RWPE2 (cell line): Measurements from ENCODE around the gene TMEM178B.
"Not testable (repeated sequence)": the region's sequence is repeated elsewhere in the genome, so short reads cannot be mapped to it uniquely, and the experiment has no call there.

ENCODE experiments used
- ATAC-seq: fragments of 200-7000 bp; cut with Tn5 transposase; 3 replicates; pipeline ENCODE4 v1.9.1; 2021; ENCODE audit warnings: low read depth
- DNase-seq: peaks from one replicate; pipeline ENCODE4 v3.0.0-alpha.2; 2020; ENCODE audit warnings: low spot score
- H3K27ac ChIP-seq: fragments of 450-650 bp; 2 replicates; pipeline ENCODE4 v1.5.1; 2017; ENCODE audit warnings: mild to moderate bottlenecking; ENCODE audit not compliant: poor library complexity, severe bottlenecking
- H3K27me3 ChIP-seq: fragments of 250-450 bp; sonication (Bioruptor Pico); 2 replicates; pipeline ENCODE4 v1.5.1; 2021; ENCODE audit warnings: mild to moderate bottlenecking, moderate library complexity; ENCODE audit not compliant: insufficient read depth, poor library complexity, severe bottlenecking
- H3K36me3 ChIP-seq: fragments of 250-450 bp; sonication (Bioruptor Pico); 2 replicates; pipeline ENCODE4 v1.5.1; 2020; ENCODE audit warnings: low read depth, mild to moderate bottlenecking, moderate library complexity
- H3K4me1 ChIP-seq: fragments of 250-450 bp; sonication (Bioruptor Pico); 2 replicates; pipeline ENCODE4 v1.5.1; 2021; ENCODE audit warnings: mild to moderate bottlenecking, moderate library complexity; ENCODE audit not compliant: insufficient read depth, poor library complexity, severe bottlenecking
- H3K4me3 ChIP-seq: fragments of 250-450 bp; sonication (Bioruptor Pico); 2 replicates; pipeline ENCODE4 v1.5.1; 2021; ENCODE audit warnings: mild to moderate bottlenecking, moderate library complexity; ENCODE audit not compliant: severe bottlenecking
- H3K9me3 ChIP-seq: fragments of 250-450 bp; sonication (Bioruptor Pico); 2 replicates; pipeline ENCODE4 v1.5.1; 2021; ENCODE audit warnings: mild to moderate bottlenecking, moderate library complexity; ENCODE audit not compliant: severe bottlenecking
- TF ChIP-seq, protein P1 (sequence below): fragments of 450-650 bp; IDR thresholded peaks from one replicate; pipeline ENCODE4 v1.5.1; 2017; ENCODE audit warnings: mild to moderate bottlenecking, moderate library complexity; ENCODE audit not compliant: poor library complexity, severe bottlenecking

The TMEM178B gene

DNA sequence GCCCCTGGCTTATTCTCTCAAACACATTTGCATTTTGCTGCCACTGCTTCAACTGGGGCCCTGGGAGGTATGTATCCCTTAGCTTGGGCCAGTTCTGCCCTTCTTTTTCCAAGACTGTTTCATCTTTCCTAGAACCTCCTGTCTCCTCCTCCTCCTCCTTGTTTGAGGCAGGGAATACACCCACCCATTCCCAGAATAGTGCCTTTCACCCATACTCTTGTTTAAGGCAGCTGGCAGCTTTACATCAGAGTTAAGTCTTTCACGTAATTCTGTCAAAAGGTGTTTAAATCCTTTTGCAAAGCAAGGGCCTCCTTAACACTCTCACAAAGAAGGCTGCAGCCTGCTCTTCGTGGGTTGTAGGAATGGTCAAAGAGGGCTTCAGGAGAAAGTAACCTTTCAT lies 326.5 kb downstream of the TMEM178B start:
- H3K27ac ChIP-seq = no peak overlapping the region
- H3K4me3 ChIP-seq = no peak overlapping the region
- no peaks in the 10 kb centered on the region for H3K36me3 ChIP-seq
- no peaks in the 10 kb centered on the region for H3K4me1 ChIP-seq
- ATAC-seq (no peak), DNase-seq (no peak)
- TF ChIP-seq, protein P1, sequence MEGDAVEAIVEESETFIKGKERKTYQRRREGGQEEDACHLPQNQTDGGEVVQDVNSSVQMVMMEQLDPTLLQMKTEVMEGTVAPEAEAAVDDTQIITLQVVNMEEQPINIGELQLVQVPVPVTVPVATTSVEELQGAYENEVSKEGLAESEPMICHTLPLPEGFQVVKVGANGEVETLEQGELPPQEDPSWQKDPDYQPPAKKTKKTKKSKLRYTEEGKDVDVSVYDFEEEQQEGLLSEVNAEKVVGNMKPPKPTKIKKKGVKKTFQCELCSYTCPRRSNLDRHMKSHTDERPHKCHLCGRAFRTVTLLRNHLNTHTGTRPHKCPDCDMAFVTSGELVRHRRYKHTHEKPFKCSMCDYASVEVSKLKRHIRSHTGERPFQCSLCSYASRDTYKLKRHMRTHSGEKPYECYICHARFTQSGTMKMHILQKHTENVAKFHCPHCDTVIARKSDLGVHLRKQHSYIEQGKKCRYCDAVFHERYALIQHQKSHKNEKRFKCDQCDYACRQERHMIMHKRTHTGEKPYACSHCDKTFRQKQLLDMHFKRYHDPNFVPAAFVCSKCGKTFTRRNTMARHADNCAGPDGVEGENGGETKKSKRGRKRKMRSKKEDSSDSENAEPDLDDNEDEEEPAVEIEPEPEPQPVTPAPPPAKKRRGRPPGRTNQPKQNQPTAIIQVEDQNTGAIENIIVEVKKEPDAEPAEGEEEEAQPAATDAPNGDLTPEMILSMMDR = no peak
- H3K27me3 ChIP-seq = no peaks in the 10 kb centered on the region
- H3K9me3 ChIP-seq = no peaks in the 10 kb centered on the region

DNA sequence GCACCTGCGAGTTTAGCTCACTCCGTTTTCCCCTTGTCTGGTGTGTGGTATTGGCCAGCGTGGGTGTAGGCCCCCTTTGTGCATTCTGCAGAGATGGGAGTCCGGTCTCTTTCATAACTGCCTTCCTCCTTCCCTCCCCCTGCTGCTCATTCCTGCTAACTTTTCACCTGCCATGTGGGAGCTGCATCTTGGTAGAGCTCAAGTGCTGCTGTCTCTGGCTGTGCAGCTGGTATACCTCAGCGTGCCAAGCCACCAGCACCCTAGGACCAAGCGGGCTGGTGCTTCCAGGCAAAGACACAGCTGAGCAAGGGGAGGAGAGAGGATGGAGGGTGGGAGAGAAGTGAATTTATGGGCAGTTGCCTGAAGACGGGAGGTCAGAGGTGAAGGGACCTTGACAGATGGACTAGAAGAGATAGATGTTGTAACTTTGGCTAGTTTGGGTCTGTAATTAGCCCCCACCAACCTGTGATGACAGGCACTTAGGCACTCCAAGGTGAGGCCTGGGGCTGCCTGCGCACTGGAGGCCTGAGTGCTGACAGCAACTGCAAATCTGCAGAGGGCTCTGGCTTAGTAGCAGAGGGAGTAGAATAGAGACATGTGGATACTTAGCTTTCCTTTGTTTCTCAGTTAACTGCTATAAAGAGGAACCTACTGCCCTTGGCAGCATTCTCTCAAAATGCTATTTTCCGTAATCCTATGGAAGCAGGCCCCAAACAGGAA lies 328.6 kb downstream of the TMEM178B start:
- TF ChIP-seq, protein P1 = no peak
- Histone ChIP-seq H3K27me3 (no peaks in the 10 kb centered on the region), H3K9me3 (no peaks in the 10 kb centered on the region), H3K27ac (no peak overlapping the region), H3K36me3 (no peaks in the 10 kb centered on the region), H3K4me3 (no peak overlapping the region), H3K4me1 (no peaks in the 10 kb centered on the region)
- no peak for DNase-seq
- no peak for ATAC-seq

DNA sequence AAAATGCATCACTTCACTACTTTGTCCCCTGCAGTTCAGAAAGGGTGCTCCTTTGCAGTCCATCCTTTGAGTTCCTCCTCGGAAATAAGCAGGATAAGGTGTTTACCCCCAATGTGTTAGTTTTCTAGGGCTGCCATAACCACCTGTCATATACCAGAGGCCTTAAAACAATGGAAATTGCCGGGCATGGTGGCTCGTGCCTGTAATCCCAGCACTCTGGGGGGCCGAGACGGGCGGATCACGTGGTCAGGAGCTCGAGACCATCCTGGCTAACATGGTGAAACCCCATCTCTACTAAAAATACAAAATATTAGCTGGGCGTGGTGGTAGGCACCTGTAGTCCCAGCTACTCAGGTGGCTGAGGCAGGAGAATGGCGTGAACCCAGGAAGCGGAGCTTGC lies 330.0 kb downstream of the TMEM178B start:
- H3K9me3 ChIP-seq, H3K27ac ChIP-seq, H3K4me1 ChIP-seq, ATAC-seq, H3K4me3 ChIP-seq, H3K36me3 ChIP-seq, DNase-seq, H3K27me3 ChIP-seq: not testable (repeated sequence)

- no peaks in the 10 kb centered on the region for H3K27me3 ChIP-seq
- ATAC-seq (no peak), DNase-seq (no peak)
- H3K27ac ChIP-seq = no peak overlapping the region
- no peaks in the 10 kb centered on the region for H3K4me1 ChIP-seq
- H3K36me3 ChIP-seq = no peaks in the 10 kb centered on the region
- TF ChIP-seq, protein P1 = no peak
- no peak overlapping the region for H3K4me3 ChIP-seq
- no peaks in the 10 kb centered on the region for H3K9me3 ChIP-seq
Measured at GRCh38 chr7:141406347-141406746, 332.5 kb downstream of the TMEM178B start.

DNA sequence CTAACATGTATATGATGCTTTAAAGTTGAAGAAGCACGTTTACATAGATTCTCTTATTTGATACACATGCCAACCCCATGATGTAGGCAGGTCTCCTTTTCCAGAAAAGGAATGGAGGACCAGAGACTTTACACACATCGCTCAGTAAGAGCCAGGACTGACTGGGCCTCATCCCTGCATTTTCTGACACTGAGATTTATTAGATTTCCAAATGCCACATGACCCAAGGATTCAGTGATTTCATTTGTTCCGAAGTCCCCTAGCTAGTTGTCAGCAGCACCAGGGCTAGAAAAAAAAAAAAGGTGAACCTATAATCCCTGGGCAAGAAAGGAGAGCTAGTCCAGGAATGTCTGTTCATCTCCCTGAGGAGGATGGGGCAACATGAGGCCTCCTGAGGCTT lies 334.0 kb downstream of the TMEM178B start:
- H3K4me3 ChIP-seq = no peak overlapping the region
- no peak overlapping the region for H3K27ac ChIP-seq
- no peaks in the 10 kb centered on the region for H3K4me1 ChIP-seq
- no peak for ATAC-seq
- H3K27me3 ChIP-seq = no peaks in the 10 kb centered on the region
- H3K9me3 ChIP-seq = no peaks in the 10 kb centered on the region
- H3K36me3 ChIP-seq = no peaks in the 10 kb centered on the region
- DNase-seq = no peak
- TF ChIP-seq, protein P1 = no peak
